Adrenal gland (tissue), 12 donors: ENCODE data around the gene FAM117B. TPM values are rescaled to one million over a fixed set of nuclear protein-coding genes. Genes with fewer than 3 reads are reported as not detected.
"Not testable (repeated sequence)": the region's sequence is repeated elsewhere in the genome, so short reads cannot be mapped to it uniquely, and the experiment has no call there.

Experiments
- DNase-seq, 7 donors: peaks; one replicate each; pipeline ENCODE4 v3.0.0-alpha.2; 2019 to 2020
- H3K27ac ChIP-seq, 5 donors: fragments of 200-600 bp; sonication (generic) in 4 of 5; 1 replicate in 3 of 5; 2 replicates in 2 of 5; pipeline versions ENCODE4 v1.5.1 to v1.8.0; 2016 to 2020; ENCODE audit warnings: mild to moderate bottlenecking in 1 of 5
- H3K27me3 ChIP-seq: fragments of 200-600 bp; 2 replicates; pipeline ENCODE4 v1.8.0; 2021
- H3K36me3 ChIP-seq, 2 donors: fragments of 200-600 bp; replicated peaks in 1 of 2; 1 replicate in 1 of 2; 2 replicates in 1 of 2; pipeline versions ENCODE4 v1.5.1 to v1.8.0; 2018 to 2022
- H3K4me1 ChIP-seq, 2 donors: fragments of 200-600 bp; replicated peaks in 1 of 2; 1 replicate in 1 of 2; 2 replicates in 1 of 2; pipeline versions ENCODE4 v1.5.1 to v1.8.0; 2018 to 2021
- H3K4me3 ChIP-seq, 4 donors: fragments of 200-600 bp; sonication (generic) in 3 of 4; one replicate each; pipeline ENCODE4 v1.5.1; 2016 to 2018
- H3K9me3 ChIP-seq, 3 donors: fragments of 200-600 bp; sonication (generic) in 1 of 3; replicated peaks in 1 of 3; 1 replicate in 2 of 3; 2 replicates in 1 of 3; pipeline versions ENCODE4 v1.5.1 to v1.8.0; 2016 to 2021
- POLR2A ChIP-seq, 2 donors: fragments of 450-650 bp; IDR thresholded peaks; one replicate each; pipeline ENCODE4 v1.6.1; 2017; ENCODE audit warnings: antibody characterized with exemption in 2 of 2, mild to moderate bottlenecking in 2 of 2, moderate library complexity in 1 of 2
- WGBS, 4 donors: extraction: QIAGEN DNeasy Blood & Tissue Kit in 2 of 4; methylation state at CpG; one replicate each; pipeline versions ENCODE4 v1.1.5 to v1.1.7; 2013 to 2017; 5-methylcytosine and 5-hydroxymethylcytosine counted together
- intact Hi-C, 2 donors: fragments of 100-400 bp; cut with DNase I; formaldehyde crosslinking; loops; one replicate each; pipeline versions ENCODE4 v1.14.1 to v1.15.0; 2022 to 2023
- polyA plus RNA-seq, 3 donors: library from polyadenylated mRNA; stranded (reverse); fragments of 200-250 nt in 2 of 3; fragments of 350-450 nt in 1 of 3; fragmentation: Illumina TruSeq in 1 of 3; extraction: RNeasy Lipid Tissue Mini Kit (QIAGEN cat#74804) in 1 of 3; gene quantifications; one replicate each; pipeline ENCODE4 v1.2.3, GENCODE V29; 2013 to 2014
- total RNA-seq, 9 donors: library from RNA; depleted of rRNA in 4 of 9; stranded (reverse); fragments of >200 nt in 4 of 9; fragments of 120-200 nt in 1 of 9; fragmentation: NEBNext Ultra II Directional in 1 of 9; extraction: Animal tissue kit (Norgen Biotek cat#: 25700) in 1 of 9; gene quantifications; one replicate each; pipeline versions ENCODE4 v1.1.0 to v1.2.4, GENCODE V29; 2013 to 2023
- TF ChIP-seq, protein P1 (sequence below), 6 experiments: fragments of 450-650 bp in 4 of 6; fragments of 200-600 bp in 2 of 6; sonication (generic) in 1 of 6; IDR thresholded peaks; 1 replicate in 5 of 6; 2 replicates in 1 of 6; pipeline versions ENCODE4 v1.5.1 to v1.8.0; 2016 to 2021; ENCODE audit warnings: antibody characterized with exemption in 6 of 6, mild to moderate bottlenecking in 2 of 6, moderate library complexity in 1 of 6
- donor health status: healthy with polysubstance abuse.
- donor health status: Bipolar disorder and iron deficiency.
- donor health status: DM: yes; HTN: yes; CAD: no.
- donor health status: DM: no; HTN: no; CAD: no.
- donor health status: DM: no; HTN: no; CAD: no.
- donor health status: DM: yes; HTN: yes; CAD: no.

Gene FAM117B
- total and polyA plus RNA-seq, 12 donors, result 4.7 to 48.2 (median 20.4) TPM

DNA sequence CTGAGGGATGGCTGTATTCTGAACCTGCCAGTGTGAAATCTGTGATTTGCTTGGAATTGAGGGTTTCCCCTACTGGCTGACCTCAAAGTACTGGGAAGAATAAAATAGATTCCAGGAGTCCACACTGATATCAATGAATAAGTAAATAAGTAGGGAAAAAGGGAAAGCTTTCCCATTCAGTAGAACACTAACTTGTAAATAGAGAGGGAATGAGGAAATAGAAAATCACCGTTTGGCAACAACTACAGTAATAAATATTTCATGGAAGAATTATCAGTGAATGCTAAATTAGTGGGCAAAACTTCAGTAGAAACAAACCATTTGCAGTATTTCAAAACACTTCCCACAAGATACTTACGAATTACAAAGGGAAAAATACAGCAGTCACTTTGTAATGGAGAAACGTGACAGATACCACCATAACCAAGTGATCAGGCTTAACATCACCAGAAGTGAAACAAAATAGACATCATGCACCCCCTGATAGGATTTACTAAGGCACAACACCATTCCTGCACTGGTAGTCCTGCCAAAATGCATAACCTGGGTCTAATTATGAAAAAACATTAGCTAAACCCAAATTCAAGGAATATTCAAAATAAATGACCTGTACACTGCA lies 148.3 kb downstream of the FAM117B start:
- peaks cover 9 to 29% of the 10 kb centered on the region in 2 donors for H3K4me1 ChIP-seq
- no peaks in the 10 kb centered on the region for H3K27me3 ChIP-seq
- WGBS, 4 donors, result 28 to 39% (median 35%) methylated on average over 3 of the region's 3 CpGs
- peak overlapping the region; percentile 47 to 89 (median 70) for H3K27ac ChIP-seq
- no peaks in the 10 kb centered on the region for H3K9me3 ChIP-seq
- no peaks in the 10 kb centered on the region for H3K36me3 ChIP-seq
- intact Hi-C loops, result no loop called here
- DNase-seq, result no peak
- TF ChIP-seq, protein P1, sequence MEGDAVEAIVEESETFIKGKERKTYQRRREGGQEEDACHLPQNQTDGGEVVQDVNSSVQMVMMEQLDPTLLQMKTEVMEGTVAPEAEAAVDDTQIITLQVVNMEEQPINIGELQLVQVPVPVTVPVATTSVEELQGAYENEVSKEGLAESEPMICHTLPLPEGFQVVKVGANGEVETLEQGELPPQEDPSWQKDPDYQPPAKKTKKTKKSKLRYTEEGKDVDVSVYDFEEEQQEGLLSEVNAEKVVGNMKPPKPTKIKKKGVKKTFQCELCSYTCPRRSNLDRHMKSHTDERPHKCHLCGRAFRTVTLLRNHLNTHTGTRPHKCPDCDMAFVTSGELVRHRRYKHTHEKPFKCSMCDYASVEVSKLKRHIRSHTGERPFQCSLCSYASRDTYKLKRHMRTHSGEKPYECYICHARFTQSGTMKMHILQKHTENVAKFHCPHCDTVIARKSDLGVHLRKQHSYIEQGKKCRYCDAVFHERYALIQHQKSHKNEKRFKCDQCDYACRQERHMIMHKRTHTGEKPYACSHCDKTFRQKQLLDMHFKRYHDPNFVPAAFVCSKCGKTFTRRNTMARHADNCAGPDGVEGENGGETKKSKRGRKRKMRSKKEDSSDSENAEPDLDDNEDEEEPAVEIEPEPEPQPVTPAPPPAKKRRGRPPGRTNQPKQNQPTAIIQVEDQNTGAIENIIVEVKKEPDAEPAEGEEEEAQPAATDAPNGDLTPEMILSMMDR (IDR thresholded peaks at IDR 0.05), result no peak
- no peak for TF ChIP-seq POLR2A (IDR thresholded peaks at IDR 0.05)
- no peak overlapping the region for H3K4me3 ChIP-seq

DNA sequence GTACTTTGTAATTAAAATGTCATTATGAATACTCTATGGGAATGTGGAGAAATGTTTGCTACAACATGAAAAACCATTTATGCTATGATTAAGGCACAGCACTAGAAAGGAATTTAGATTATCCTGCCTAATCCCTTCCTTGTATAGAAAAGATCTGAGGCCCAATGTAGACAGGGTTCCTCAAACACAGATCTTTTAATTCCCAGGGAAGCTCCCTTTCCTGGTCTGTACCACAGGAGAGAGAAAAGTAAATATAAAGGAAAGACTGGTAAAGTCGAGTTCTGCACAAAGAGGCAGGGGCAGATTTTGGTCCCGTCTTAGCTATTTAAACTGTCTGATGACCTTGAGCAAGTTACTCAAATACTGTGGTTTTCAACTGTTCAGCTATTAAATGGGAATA lies 152.1 kb downstream of the FAM117B start:
- 53 to 68% (median 61%) methylated on average over 2 of the region's 2 CpGs for WGBS, 4 donors
- no peaks in the 10 kb centered on the region for H3K36me3 ChIP-seq
- no peak overlapping the region for H3K4me3 ChIP-seq
- no peak overlapping the region for H3K27ac ChIP-seq
- TF ChIP-seq POLR2A (IDR thresholded peaks at IDR 0.05), result no peak
- TF ChIP-seq, protein P1 (IDR thresholded peaks at IDR 0.05), result no peak
- intact Hi-C loops, result no loop called here
- peaks cover 9 to 23% of the 10 kb centered on the region in 2 donors for H3K4me1 ChIP-seq
- H3K27me3 ChIP-seq, result no peaks in the 10 kb centered on the region
- no peak for DNase-seq
- H3K9me3 ChIP-seq, result no peaks in the 10 kb centered on the region

DNA sequence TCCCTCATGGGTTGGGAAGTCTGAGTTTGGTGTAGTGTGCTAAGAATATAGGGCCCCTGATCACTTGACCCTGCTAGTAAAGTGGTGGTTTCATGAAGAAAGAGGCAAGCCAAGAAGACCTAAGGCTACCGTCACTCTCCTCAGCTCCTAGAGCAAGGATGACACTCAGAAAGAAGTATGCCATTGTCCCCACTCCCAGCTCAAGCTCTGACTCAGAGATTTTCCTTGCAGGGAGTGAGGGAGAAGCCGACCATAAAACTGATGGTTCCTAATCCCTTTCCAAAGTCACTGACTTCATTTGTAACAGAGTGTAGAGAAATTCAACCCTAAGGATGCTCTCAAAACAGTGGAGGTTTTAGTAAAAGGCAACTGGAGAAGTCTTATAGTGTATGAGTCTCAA lies 155.9 kb downstream of the FAM117B start:
- intact Hi-C loops, result no loop called here
- Histone ChIP-seq H3K27me3 (no peaks in the 10 kb centered on the region), H3K27ac (no peak overlapping the region), H3K4me1 (peaks cover 0 to 5% of the 10 kb centered on the region in 2 donors), H3K36me3 (no peaks in the 10 kb centered on the region), H3K9me3 (no peaks in the 10 kb centered on the region), H3K4me3 (no peak overlapping the region)
- WGBS, 4 donors, result 82 to 95% (median 93%) methylated on average over 2 of the region's 2 CpGs
- TF ChIP-seq, protein P1 (IDR thresholded peaks at IDR 0.05), result no peak
- DNase-seq, result no peak

DNA sequence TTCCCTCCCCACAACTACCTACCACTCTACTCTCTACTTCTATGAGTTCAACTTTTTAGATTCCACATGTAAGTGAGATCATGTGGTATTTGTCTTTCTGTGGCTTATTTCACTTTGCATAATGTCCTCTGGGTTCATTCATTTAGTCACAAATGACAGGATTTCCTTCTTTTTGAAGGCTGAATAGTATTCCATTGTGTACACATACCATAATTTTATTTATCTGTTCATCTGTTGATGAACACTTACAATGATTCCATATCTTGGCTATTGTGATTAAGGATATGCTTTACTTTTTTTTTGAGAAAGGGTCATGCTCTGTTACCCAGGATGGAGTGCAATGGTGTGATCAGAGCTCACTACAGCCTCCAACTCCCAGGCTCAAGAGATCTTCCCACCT lies 163.2 kb downstream of the FAM117B start:
- no peak for DNase-seq
- Histone ChIP-seq H3K9me3 (no peaks in the 10 kb centered on the region), H3K36me3 (no peaks in the 10 kb centered on the region), H3K27ac (no peak overlapping the region), H3K4me3 (no peak overlapping the region), H3K27me3 (no peaks in the 10 kb centered on the region), H3K4me1 (peaks cover 0 to 9% of the 10 kb centered on the region in 2 donors)
- intact Hi-C loops, result no loop called here
- TF ChIP-seq, protein P1 (IDR thresholded peaks at IDR 0.05), result no peak
- TF ChIP-seq POLR2A (IDR thresholded peaks at IDR 0.05), result no peak

DNA sequence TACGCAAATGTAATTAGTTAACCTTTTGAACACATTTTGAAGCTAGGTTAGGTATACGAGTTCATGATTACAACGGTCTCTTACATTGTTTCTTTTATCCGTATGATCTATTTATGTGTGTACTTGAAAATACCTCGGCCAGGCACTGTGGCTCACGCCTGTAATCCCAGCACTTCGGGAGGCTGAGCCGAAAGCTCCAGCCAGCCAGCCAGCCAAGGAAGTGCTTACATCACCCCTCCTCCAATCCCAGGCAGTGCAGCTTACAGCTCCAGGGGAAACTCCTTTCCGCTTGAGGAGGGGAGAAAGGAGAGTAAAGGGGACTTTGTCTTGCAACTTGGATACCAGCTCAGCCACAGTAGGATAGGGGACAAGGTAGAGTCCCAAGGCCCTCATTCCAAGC lies 171.1 kb downstream of the FAM117B start:
- intact Hi-C loops, H3K27ac ChIP-seq: not testable (repeated sequence)

More for the DNA sequence above, 171.1 kb downstream of the FAM117B start:
- DNase-seq, H3K4me3 ChIP-seq, H3K36me3 ChIP-seq, H3K27me3 ChIP-seq, H3K9me3 ChIP-seq: not testable (repeated sequence)
- WGBS, 4 donors, result 83 to 88% (median 85%) methylated on average over 9 of the region's 9 CpGs
- peaks cover 6 to 19% of the 10 kb centered on the region in 2 donors for H3K4me1 ChIP-seq
